ENCODE data around the gene WWOX.

Gene WWOX

DNA sequence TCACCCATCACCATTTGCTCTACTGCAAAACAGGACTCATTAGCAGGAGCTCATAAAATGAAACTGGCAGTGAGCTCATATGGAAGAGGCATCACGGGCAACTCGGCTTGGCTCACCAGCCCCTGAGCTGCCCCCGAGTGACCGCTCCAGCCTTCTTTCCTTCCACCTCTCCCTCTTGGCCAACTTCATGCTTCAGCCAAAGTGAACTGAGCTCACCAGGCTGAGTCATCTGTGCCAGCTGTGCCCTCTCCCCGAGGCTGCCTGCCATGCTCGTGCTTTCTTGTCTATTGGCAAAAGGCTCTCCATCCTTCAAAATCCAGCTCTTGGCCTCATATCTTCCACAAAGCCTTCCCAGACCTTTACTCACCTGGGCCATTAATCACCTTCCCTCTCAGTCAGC, 391.4 kb downstream of the WWOX start:
- no peak for DNase-seq (ENCODE audit: extremely low read depth, low read depth)
- TF ChIP-seq, protein P1, sequence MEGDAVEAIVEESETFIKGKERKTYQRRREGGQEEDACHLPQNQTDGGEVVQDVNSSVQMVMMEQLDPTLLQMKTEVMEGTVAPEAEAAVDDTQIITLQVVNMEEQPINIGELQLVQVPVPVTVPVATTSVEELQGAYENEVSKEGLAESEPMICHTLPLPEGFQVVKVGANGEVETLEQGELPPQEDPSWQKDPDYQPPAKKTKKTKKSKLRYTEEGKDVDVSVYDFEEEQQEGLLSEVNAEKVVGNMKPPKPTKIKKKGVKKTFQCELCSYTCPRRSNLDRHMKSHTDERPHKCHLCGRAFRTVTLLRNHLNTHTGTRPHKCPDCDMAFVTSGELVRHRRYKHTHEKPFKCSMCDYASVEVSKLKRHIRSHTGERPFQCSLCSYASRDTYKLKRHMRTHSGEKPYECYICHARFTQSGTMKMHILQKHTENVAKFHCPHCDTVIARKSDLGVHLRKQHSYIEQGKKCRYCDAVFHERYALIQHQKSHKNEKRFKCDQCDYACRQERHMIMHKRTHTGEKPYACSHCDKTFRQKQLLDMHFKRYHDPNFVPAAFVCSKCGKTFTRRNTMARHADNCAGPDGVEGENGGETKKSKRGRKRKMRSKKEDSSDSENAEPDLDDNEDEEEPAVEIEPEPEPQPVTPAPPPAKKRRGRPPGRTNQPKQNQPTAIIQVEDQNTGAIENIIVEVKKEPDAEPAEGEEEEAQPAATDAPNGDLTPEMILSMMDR (IDR thresholded peaks at IDR 0.05; ENCODE audit: low read depth, low read length): no peak

DNA sequence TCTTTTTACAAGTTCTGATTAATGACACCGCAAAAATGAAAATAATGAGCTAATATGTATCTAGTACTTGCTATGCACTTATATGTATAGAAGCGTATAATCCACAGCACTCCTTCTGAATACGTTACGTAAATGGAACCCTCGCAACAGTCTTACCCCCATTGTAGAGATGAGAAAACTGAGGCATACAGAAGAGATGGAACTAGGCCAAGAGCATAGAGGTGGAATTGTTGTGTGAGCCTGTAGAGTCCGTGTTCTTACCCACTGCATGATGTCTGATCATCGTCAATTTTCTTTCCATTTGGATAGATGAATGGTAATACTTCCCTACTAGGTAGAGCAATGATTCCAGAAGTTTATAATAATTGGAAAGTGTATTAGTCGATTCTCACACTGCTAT, 394.1 kb downstream of the WWOX start:
- TF ChIP-seq, protein P1 (IDR thresholded peaks at IDR 0.05; ENCODE audit: low read depth, low read length): no peak
- DNase-seq (ENCODE audit: extremely low read depth, low read depth): no peak

DNA sequence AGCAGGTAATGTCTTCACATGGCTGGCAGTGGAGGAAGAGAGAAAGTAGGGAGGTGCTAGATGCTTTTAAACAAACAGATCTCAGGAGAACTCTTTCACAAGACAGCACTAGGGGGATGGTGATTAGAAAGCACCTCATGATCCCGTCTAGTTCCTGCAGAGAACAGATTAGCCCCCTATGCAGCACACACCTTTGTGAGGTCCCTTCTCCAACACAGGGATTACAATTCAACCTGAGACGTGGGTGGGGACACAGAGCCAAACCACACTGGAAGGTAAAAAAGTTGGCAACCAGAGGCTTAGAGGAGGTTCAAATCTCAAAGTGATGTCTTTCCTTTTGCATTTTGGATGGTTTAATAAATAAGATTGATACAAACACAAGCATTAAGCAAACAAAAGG, 394.7 kb downstream of the WWOX start:
- DNase-seq (ENCODE audit: extremely low read depth, low read depth): no peak
- TF ChIP-seq, protein P1 (IDR thresholded peaks at IDR 0.05; ENCODE audit: low read depth, low read length): no peak

DNA sequence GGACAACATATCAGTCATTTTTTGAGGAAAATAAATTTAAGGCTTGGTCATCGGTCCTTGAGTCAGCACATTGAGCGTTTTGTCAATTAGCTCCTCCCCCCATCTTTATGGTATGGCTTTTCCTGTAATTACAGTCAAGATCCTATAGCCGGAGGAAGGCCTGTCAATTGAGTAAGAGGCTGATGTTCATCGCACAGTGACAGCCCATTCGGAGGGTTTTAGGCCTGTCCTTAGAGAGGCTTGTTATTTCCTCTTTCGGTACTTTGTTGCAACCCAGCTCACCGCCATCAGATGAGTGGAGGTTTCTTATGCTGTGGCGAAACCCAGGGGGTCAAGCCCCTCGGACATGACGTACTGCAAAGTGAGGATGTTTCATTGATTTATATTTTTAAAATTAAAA, 395.2 kb downstream of the WWOX start:
- TF ChIP-seq, protein P1 (IDR thresholded peaks at IDR 0.05; ENCODE audit: low read depth, low read length): no peak
- DNase-seq (ENCODE audit: extremely low read depth, low read depth): no peak

DNA sequence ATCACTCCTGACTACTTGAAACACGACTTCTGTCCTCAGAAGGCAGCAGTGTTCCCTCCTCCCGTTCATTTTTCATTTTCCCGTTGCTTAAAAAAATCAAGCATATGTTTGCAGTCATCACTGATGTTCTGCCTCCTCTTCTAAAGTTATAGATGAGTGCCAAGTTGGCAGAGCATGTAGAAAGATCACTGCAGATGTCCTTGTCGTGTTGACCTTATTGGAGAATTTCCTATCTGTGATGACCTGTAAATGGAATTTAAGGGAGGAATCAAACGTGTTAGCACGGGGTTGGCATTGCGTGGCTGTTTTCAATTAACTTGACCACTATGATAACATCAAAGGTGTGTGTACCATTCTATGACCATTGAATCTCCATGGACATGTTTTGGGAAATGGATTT, 396.7 kb downstream of the WWOX start:
- TF ChIP-seq, protein P1 (IDR thresholded peaks at IDR 0.05; ENCODE audit: low read depth, low read length): no peak
- DNase-seq (ENCODE audit: extremely low read depth, low read depth): no peak

DNA sequence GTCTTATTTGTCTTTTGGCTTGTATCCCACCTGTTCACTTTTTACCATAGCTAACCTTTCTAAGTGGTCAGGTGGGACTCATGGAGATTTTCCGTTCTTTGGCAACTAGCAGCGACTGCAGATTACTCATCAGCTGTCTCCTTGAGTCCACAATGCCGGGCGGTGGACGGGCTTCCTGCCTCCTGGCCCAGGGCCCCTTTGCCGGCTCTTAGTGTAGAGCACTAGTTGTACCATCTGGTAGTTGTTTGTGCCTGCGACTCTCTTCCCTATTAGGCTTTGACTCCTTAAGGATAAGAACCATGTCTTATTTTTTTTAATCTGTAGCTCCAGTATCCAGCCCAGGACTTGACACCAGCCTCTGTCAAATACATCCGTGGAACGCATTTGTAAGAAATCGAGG, 399.9 kb downstream of the WWOX start:
- TF ChIP-seq, protein P1 (IDR thresholded peaks at IDR 0.05; ENCODE audit: low read depth, low read length): no peak
- no peak for DNase-seq (ENCODE audit: extremely low read depth, low read depth)

DNA sequence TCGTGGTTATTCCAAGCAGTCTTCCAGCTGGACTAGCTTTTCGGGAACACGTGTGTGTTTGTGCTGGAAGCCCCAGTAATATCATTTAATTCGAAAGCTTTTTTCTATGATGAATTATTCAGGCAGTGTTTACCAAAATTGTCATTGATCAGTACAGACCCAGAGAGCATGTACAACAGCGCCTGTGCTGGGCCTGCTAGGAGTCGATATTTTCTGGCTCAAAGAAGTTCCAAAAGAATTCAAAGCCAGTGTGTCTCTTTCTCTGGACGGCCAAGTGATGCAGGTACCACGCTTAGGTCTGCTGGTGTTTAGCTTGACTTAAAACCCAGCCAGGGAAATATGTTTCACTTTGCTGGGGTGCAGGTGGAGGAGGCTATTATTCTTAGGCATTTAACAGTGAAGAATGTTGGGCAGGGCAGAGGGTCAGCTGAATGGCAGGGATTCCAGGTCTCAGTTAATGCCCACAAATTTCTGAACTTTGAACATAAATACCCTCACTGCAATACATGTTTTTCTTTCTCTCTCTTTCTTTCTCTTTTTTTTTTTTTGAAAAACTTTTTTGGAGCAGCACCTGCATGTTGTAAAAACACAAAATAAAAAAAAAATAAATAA, 401.3 kb downstream of the WWOX start:
- TF ChIP-seq, protein P1 (IDR thresholded peaks at IDR 0.05; ENCODE audit: low read depth, low read length): no peak

More for the DNA sequence above, 401.3 kb downstream of the WWOX start:
- no peak for DNase-seq (ENCODE audit: extremely low read depth, low read depth)
